Measurements from ENCODE around the gene GNAI1. TPM values are rescaled to one million over a fixed set of nuclear protein-coding genes. Genes with fewer than 3 reads are reported as not detected.

GNAI1 gene
- total RNA-seq, 1 experiment from 2014 or later, result 20.5 TPM

- BruUV-seq (replicated peaks), result no TSS peak
- no peak for DNase-seq
- H3K36me3 Mint-ChIP-seq (ENCODE audit: insufficient read depth, unreplicated experiment), result no peaks in the 10 kb centered on the region
- H3K4me1 Mint-ChIP-seq (ENCODE audit: low read depth, unreplicated experiment), result no peaks in the 10 kb centered on the region
- H3K4me3 Mint-ChIP-seq (ENCODE audit: low read depth, unreplicated experiment), result no peak overlapping the region
- TF ChIP-seq CTCF (IDR thresholded peaks at IDR 0.05; ENCODE audit: unreplicated experiment), result no peak
- no peaks in the 10 kb centered on the region for H3K9me3 Mint-ChIP-seq (ENCODE audit: low read depth, unreplicated experiment)
- no peak overlapping the region for H3K27ac Mint-ChIP-seq (ENCODE audit: unreplicated experiment)
- CTCF ChIA-PET, result interaction anchor here (0.8 kb wide), 1 partner anchor 294 kb away, joined by 3 read pairs; no protein-coding TSS in a partner anchor
- no peaks in the 10 kb centered on the region for H3K27me3 Mint-ChIP-seq (ENCODE audit: unreplicated experiment)
- intact Hi-C loops (cut with micrococcal nuclease; ENCODE audit: unreplicated experiment), result loop anchor here (10.0 kb wide), 1 partner anchor 357 kb away; no protein-coding TSS in a partner anchor
Measured at GRCh38 chr7:80097756-80098155, 36.9 kb upstream of the GNAI1 start.

- CTCF ChIA-PET, result no interaction called here
- H3K4me1 Mint-ChIP-seq (ENCODE audit: low read depth, unreplicated experiment), result no peaks in the 10 kb centered on the region
- no peaks in the 10 kb centered on the region for H3K36me3 Mint-ChIP-seq (ENCODE audit: insufficient read depth, unreplicated experiment)
- BruUV-seq (replicated peaks), result no TSS peak
- peak; percentile 12 for TF ChIP-seq CTCF (IDR thresholded peaks at IDR 0.05; ENCODE audit: unreplicated experiment)
- H3K27me3 Mint-ChIP-seq (ENCODE audit: unreplicated experiment), result no peaks in the 10 kb centered on the region
- no peak overlapping the region for H3K4me3 Mint-ChIP-seq (ENCODE audit: low read depth, unreplicated experiment)
- intact Hi-C loops (cut with micrococcal nuclease; ENCODE audit: unreplicated experiment), result loop anchor here (10.0 kb wide), 1 partner anchor 356 kb away; no protein-coding TSS in a partner anchor
- H3K9me3 Mint-ChIP-seq (ENCODE audit: low read depth, unreplicated experiment), result no peaks in the 10 kb centered on the region
- H3K27ac Mint-ChIP-seq (ENCODE audit: unreplicated experiment), result no peak overlapping the region
- DNase-seq, result no peak
Measured at GRCh38 chr7:80098795-80099194, 35.8 kb upstream of the GNAI1 start.

GRCh38 chr7:80100254-80100653, 34.4 kb upstream of the GNAI1 start:
- H3K4me1 Mint-ChIP-seq (ENCODE audit: low read depth, unreplicated experiment), result no peaks in the 10 kb centered on the region
- H3K36me3 Mint-ChIP-seq (ENCODE audit: insufficient read depth, unreplicated experiment), result no peaks in the 10 kb centered on the region
- CTCF ChIA-PET, result no interaction called here
- H3K27me3 Mint-ChIP-seq (ENCODE audit: unreplicated experiment), result no peaks in the 10 kb centered on the region
- intact Hi-C loops (cut with micrococcal nuclease; ENCODE audit: unreplicated experiment), result no loop called here
- no peak for TF ChIP-seq CTCF (IDR thresholded peaks at IDR 0.05; ENCODE audit: unreplicated experiment)
- H3K27ac Mint-ChIP-seq (ENCODE audit: unreplicated experiment), result no peak overlapping the region
- no peak overlapping the region for H3K4me3 Mint-ChIP-seq (ENCODE audit: low read depth, unreplicated experiment)
- BruUV-seq (replicated peaks), result no TSS peak
- DNase-seq, result no peak
- H3K9me3 Mint-ChIP-seq (ENCODE audit: low read depth, unreplicated experiment), result no peaks in the 10 kb centered on the region

- no TSS peak for BruUV-seq (replicated peaks)
- Mint-ChIP-seq H3K4me1 (ENCODE audit: low read depth, unreplicated experiment) (peaks cover 9% of the 10 kb centered on the region), H3K9me3 (ENCODE audit: low read depth, unreplicated experiment) (no peaks in the 10 kb centered on the region), H3K27me3 (ENCODE audit: unreplicated experiment) (no peaks in the 10 kb centered on the region), H3K36me3 (ENCODE audit: insufficient read depth, unreplicated experiment) (no peaks in the 10 kb centered on the region), H3K4me3 (ENCODE audit: low read depth, unreplicated experiment) (no peak overlapping the region), H3K27ac (ENCODE audit: unreplicated experiment) (no peak overlapping the region)
- intact Hi-C loops (cut with micrococcal nuclease; ENCODE audit: unreplicated experiment), result no loop called here
- no peak for TF ChIP-seq CTCF (IDR thresholded peaks at IDR 0.05; ENCODE audit: unreplicated experiment)
- CTCF ChIA-PET, result no interaction called here
- DNase-seq, result no peak
Measured at GRCh38 chr7:80105701-80106408, 28.8 kb upstream of the GNAI1 start.
